ENCODE measurements around the gene OR4D2.

GRCh38 chr17:58147930-58148434, 18.8 kb upstream of the OR4D2 start, which contains the start of gene OR4D1:
- TF ChIP-seq GATA2 (IDR thresholded peaks at IDR 0.05; ENCODE audit: low read depth, low read length) (no peak), GATA3 (IDR thresholded peaks at IDR 0.05; ENCODE audit: low read depth, low read length) (no peak)
